Measurements from ENCODE around the gene EHHADH.

EHHADH gene

DNA sequence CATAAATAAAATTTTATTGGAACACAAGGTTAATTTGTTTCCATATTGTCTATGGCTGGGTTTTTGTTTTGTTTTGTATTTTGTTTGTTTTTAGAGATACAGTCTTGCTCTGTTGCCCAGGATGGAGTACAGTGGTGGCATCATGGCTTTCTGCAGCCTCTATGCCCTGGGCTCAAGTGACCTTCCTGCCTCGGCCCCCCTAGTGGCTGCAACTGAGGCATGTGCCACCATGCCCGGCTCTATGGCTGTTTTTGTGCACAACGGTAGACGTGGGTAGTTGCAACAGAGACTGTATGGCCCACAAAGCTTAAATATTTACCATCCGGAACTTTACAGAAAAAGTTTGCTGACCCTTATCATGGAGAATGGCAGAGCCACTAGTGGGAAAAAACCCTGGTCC lies 54.2 kb downstream of the EHHADH start:
- DNase-seq (ENCODE audit: low read depth in 3 of 3, low spot score in 1 of 3), result no peak

DNA sequence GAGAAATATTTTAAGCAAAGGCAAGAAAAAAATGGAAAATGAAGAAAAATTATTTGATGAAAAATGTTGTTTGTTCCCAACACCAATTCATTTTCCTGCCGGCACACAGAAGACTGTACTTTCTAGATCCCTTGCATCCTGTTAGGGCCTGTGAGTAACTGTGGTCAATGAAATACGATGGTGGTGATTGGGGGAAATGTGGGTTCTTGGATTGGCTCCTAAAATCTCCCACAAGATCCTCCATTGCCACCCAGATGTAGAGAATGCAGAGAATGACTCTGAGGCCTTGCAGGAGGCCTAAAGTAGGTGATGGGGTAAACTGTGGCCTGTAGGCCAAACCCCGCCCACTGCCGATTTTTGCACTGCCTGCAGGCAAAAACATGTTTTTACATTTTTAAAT lies 54.6 kb downstream of the EHHADH start:
- no peak for DNase-seq (ENCODE audit: low read depth in 3 of 3, low spot score in 1 of 3)

DNA sequence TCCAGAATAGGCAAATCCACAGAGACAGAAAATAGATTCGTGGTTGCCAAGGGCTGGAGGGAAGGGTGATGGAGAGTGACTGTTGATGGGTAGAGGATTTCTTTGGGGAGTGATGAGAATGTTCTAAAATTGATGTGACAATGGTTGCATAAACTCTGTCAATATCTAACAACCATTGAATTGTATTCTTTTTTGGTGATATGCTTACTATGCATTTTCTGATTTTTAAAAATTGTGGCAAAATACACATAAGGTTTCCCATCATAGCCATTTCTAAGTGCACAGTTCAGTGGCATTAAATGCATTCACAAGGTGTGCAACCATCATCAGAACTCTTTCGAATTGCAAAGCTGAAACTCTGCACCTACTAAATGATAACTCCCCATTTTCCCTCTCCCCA lies 56.8 kb downstream of the EHHADH start:
- DNase-seq (ENCODE audit: low read depth in 3 of 3, low spot score in 1 of 3), result no peak

DNA sequence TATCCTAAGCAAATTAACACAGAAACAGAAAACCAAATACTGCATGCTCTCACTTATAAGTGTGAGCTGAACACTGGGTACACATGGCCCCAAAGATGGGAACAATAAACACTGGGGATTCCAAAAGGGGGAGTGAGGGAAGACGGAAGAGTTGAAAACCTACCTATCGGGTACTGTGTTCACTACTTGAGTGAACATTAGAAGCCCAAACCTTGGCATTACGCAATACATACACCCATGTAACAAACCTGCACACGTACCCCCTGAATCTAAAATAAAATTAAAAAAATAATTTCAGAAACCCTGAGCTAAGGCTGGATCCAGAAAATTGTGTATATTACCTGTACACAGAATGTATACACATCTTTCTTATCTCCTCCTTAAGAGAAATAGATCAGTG lies 58.2 kb downstream of the EHHADH start:
- DNase-seq (ENCODE audit: low read depth in 3 of 3, low spot score in 1 of 3), result no peak

DNA sequence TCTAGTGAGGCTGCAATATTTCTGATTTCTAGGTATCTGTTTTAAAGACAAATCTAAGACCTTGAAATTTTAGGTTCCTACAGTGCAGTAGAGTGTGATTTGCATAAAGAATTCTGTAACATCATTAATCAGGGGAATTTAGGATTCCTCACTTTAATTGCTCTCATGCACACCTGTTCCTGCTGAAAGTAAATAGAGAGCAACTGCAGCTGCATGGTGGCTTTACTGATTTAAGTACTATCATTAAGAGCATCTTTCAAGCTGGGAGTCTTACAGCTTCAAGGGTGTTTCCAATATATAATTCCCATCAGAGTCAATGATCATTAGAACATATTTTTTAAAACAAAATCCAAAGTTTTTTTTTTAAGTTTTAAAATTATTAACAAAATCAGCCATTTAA lies 65.0 kb downstream of the EHHADH start:
- no peak for DNase-seq (ENCODE audit: low read depth in 3 of 3, low spot score in 1 of 3)

DNA sequence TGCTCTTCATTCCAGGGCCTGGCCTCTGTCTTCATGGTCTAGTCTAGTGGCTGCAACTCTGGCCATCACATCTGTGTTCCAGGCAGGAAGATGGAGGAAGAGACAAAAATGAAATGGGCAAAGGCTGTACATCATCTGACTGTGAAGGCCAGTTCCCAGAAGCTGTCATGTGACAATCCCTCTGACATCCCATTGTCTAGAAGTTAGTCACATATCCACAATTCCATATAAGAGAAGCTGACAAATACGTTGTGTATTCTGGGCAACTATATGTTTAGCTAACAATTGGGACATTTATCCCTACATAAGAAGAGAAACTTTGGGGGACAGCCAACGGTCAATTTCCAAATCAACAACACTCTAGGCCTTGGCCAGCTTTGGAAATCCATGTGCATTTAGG lies 66.5 kb downstream of the EHHADH start:
- DNase-seq (ENCODE audit: low read depth in 3 of 3, low spot score in 1 of 3), result no peak

DNA sequence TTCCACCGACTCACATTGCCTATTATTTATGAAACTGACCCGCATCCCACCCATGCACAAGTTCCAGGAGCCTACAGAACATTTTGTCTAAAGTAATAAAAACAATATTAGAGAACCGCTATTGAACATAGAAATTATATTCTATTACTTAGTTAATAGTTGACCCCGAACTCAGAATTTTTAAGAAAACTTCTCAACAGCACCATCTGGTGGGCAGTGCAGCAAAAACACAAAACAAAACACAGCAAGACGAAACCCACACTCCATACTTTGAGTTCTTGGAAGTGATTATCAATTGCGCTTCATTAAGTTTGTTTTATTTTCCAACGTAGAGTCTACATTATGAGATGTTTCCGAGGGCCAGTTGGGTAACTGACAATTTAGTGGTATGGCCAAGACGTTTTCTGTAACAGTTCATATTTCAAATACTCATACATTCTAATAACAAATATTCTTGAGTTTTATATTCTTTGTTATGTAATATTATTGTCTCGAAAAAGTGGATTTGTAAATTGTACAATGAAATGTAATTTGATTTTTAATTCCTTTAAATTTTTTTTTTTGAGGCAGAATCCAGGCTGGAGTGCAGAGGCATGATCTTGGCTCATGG lies 77.0 kb downstream of the EHHADH start:
- DNase-seq (ENCODE audit: low read depth in 3 of 3, low spot score in 1 of 3), result no peak

DNA sequence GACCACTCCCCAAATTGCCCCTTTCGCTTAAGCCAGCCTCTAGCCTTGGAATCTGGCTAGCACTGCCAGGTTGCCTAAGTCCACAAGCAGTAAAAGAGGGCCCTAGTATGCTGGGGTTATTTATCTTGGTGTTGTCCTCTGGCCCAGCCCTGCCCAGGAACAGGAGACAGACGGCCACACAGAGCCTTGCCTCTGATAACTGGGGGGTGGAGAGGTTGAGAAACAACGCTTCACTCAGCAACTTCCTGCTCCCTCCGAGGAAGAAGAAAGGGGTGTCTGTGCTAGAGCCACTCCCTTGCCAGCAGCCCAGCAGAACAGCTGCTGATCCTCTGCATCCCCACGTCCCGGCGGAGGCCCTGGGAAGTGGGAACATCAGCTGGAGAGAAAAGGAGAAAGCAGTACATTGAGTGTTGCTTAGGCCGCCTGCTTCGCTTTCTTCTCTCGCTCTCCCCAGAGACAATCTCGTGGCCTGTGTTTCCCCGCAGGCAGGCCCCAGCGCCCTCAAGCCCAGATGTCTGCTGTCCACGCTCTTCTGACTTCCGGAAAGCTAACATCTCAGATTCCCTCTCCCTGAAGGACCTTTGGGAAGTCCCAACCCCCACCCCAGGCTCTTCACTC lies 78.4 kb downstream of the EHHADH start:
- no peak for DNase-seq (ENCODE audit: low read depth in 3 of 3, low spot score in 1 of 3)

DNA sequence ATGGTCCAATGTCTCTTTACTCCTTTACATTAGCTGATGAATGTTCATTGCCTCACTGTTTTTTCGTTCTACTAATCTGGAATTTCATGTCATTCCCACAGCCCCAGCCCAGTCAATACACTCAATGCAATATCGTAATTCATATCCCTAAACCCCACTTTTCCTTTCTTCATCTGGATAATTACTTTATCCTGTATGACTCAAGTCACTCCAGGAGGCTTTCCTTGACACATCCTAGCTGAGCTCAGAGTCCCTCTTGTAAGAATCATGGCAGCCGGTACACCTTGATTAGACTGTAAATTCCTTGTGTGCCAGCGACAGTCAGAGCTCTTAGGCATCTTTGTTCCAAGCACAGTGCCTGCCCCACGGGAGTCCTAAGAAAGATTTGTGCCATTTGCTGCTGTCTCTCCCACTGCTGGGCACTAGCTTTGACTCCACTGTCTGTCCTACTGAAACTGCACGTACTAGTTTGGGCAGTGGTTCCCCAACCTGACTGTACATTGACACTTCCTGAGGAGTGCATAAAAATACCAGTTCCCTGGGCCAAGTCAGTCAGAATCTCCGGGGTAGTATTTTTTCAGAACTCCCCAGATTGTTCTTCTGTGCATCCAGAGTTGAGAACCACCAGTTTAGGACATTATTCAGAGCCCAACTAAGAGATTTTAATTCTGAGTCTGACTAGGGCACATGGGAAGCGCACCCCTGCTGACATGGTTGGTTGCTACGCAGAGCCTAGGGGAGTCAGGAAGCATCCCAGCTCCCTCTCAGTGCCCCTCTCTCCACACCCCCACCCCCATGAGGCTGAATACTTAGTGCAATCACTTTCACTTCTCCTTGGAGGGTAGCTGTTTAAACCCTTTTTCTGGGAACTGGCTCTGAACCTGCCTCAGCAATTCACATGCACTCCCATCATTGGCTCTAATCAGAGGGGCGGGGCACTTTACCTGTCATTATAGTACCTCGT lies 81.5 kb downstream of the EHHADH start:
- no peak for DNase-seq (ENCODE audit: low read depth in 3 of 3, low spot score in 1 of 3)

DNA sequence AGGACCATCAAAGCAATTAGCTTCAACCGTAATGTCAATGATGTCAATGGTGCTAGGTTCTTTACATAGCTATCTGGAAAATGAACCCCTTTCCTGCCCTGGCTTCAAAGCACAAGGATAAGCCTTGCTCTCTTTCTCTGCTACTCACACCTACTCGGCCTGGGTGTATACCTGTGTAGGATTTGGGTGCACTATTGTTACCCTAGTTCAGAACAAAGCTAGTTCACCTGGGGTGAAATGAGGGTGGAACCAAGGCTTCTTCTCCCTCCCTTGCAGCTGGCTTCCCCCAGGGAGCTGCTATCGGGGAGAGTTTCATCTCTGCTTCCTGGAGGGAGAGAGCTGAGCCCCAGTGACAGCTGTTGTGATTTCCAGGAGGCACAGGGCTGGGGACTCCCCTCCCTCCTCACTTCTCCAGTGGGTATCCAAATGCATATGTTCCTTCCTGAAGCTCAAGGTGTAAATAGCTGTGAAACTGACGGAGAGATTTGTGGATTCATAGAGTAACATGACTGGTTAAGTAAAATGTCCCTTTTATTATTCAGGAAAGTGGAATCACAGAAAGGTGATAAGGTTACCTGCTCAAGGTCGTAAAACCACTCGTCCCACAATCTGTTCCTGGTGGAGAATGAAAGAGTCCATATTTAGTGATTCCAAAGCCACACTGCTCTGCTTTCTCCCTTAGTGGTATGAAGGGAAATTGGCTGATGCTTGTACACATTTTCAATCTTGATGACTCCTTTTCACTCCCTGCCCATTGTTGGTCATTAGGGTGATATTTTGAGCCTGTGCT lies 89.2 kb downstream of the EHHADH start:
- no peak for DNase-seq (ENCODE audit: low read depth in 3 of 3, low spot score in 1 of 3)

DNA sequence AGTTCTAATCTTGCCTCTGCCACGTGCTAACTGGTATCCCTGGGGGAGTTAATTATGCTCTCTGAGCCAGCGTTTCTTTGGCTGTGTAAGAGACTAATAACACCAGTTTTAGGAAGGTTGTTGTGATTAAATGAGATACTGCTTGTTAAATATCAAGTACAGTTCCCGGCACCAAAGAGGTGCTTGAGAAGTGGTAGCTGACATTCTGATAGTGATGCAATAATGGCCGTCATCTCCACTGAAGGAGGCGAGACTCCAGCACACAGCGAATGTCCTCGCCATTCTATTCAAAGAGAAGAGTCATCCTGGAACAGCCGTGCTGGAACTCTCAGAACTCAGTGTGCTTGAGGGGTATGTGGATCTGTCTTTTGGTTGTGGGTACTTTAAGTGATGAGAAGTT lies 91.2 kb downstream of the EHHADH start:
- DNase-seq (ENCODE audit: low read depth in 3 of 3, low spot score in 1 of 3), result no peak

DNA sequence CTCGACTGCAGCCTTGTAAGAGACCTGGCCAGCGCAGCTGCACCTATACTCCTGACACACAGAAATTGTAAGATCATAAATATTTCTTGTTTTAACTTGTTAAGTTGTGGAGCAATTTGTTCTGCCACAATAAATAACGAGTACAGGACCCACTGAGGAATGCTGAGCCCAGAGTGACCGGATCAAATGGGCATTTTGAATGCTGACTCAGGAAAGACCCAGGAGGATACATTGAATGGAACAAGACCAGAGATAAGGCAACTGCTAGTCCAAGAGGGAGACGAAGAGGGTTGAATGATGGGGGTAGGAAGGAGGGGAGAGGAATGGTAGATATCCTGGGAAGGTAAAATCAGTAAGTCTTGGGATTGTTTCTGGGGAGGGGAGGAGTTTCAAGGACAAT lies 92.1 kb downstream of the EHHADH start:
- DNase-seq (ENCODE audit: low read depth in 3 of 3, low spot score in 1 of 3), result no peak

DNA sequence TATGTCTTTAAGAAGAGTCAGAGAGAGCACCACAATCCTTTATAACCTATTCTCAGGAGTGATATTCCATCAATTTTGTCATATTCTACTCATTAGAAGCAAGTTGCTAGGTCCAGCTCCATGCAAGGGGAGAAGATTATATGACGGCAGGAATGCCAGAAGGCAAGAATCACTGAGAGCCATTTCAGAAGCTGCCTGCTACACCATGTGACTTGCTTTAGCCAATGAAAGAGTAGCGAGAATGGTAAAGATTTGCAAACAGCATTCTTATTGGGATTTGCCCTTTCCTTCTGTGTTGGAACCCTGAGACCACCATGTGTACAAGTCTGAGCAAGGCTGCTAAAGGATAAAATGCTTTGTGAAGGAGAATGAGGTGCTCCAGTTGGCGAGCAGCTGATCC lies 96.5 kb downstream of the EHHADH start:
- DNase-seq (ENCODE audit: low read depth in 3 of 3, low spot score in 1 of 3), result no peak

DNA sequence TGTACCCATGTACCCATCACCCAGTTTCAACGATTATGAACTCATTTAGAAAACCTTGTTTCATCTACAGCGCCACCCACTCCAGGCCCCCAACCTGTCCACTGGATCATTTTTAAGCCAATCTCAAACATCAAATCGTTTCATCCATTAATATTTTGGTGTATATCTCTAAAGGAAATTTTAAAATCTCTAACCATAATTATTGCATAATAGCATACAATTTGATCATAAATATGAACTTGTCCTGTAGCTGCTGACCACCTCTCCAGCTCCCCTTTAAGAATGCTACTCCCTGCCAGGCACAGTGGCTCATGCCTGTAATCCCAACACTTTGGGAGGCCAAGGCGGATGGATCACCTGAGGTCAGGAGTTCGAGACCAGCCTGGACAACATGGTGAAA lies 98.2 kb downstream of the EHHADH start:
- DNase-seq (ENCODE audit: low read depth in 3 of 3, low spot score in 1 of 3), result no peak

DNA sequence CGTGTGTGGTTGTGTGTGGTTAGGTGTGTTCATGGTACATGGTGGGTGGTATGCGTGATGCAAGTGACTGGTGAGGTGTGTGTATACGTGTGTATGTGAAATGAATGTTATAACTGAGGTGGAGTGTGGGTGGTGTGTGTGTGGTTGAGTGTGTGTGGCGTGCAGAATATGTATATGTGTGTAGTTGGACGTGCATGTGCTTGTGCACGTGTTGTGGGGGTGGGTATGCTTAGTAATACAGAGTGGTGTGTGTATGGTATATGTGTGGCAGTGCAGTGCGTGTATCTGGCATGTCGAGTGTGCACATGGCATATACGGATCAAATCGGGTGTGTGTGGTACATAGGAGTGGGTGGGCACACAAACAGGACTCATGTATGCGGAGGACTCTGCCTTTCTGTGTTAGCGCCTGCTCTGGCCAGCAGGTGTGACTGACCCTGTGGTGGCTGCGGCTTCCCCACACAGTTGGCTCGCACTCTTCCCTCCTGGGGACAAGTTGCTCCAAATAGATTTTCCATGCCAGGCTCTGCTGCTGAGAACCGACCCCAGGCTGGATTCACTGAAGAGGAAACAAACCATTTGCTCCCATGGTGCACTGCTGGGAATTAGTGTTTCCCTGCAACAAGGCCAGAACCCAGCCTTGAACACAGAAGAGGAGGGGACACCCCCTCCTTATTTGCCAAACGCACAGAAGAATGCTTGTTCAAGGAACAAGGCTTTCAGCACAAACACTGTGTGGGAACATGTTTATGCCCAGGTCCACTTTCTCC lies 99.8 kb downstream of the EHHADH start:
- no peak for DNase-seq (ENCODE audit: low read depth in 3 of 3, low spot score in 1 of 3)

DNA sequence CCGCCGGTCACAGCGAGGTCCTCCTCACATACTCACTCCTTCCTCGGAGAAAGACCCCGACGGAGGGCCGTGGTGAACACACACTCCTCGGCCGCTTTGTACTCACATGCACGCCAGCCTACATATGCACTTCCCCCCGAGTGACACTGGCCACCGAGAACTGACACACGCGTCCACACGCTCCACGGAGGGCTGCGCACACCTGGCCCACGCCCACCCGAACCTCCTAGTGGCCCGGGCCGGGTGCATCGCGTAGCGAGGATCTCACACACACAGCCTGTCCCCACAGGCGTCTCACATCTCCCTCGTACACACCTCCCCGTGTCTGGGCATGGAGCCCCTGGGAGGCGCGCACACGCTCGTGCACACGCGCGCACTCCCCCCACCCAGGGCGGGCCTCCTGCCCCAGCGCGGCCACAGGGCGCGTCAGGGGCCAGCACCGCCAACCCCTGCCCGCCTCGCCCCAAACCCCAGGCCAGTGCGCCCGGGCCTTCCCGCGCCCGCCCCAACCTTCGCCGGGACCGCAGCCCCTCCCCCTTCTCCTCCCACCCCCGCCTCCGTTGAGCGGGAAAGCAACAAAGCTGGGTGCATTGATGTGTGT lies 100.6 kb downstream of the EHHADH start:
- no peak for DNase-seq (ENCODE audit: low read depth in 3 of 3, low spot score in 1 of 3)

DNA sequence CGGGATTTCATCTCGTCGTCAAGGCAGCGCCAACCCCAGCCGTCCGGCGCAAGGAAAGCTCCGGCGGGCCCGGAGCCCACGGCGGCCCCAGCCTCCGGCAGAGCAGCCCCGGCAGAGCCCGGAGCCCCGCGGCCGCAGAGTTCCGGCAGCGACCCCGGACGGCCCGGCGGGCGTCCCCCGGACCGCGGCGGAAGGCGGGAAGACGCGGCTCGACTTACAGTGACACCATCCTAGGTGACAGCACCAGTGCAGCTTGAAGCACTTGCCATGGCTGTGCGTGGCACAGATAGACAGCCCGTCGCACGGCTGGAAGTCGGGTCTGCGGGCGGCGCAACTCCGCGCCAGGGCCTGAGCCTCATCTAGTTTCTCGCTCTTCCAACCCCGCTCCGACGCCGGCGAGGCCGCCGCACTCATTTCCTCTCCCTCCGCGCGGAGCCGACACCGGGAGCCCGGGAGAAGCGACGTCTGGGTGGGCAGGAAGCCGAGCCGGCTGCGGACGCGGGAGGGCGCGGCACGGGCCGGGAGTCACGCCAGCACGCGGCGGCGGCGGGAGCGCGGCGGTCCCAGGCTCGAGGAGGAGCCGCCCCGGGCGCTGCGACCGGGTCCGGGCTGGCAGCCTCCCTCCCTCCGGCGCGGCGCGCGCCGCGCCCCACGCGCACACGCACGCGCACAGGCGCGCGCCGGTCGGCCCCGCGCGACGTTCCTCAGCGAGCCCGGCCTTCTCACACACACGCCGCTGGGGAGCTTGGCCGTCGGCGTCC lies 101.3 kb downstream of the EHHADH start, which contains the start of gene C3orf70:
C3orf70 (minus strand) TSS at position 651 of the 761 bp plus-strand sequence; CDS start at position 414, 237 bp downstream.
- no peak for DNase-seq (ENCODE audit: low read depth in 3 of 3, low spot score in 1 of 3)

DNA sequence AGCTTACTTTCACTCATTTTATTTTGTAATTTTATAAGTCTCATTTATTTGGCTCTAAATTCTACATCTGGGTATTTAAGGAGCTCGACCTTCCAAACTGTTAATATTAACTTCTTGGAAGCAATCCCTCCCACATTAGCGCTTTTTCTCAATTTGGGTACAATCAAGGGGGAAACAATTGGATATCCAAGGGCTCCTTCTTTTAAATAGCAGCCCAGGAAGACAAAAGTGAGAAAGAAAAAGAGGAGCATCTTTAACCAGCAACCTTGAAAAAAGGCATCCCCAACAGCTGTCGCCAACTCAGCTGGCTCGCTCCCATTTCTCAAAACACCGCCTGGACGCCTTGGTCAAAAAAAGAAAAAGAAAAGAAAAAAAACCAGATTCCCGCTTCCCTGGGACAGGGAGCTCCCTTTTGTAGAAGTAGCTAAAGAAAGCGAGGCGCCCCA lies 101.9 kb downstream of the EHHADH start:
- DNase-seq (ENCODE audit: low read depth in 3 of 3, low spot score in 1 of 3), result no peak
